Pancreas (tissue), 10 donors: ENCODE results near the gene FAM53B. TPM values are rescaled to one million over a fixed set of nuclear protein-coding genes. Genes with fewer than 3 reads are reported as not detected.

ENCODE experiments used
- ATAC-seq, 4 donors: fragments of 200-7000 bp; cut with Tn5 transposase; one replicate each; pipeline versions ENCODE4 v1.8.0 to v1.9.1; 2020; ENCODE audit warnings: mild to moderate bottlenecking in 4 of 4, moderate library complexity in 4 of 4
- DNase-seq, 6 donors: peaks; one replicate each; pipeline ENCODE4 v3.0.0-alpha.2; 2020
- FAIRE-seq: peaks from 2 replicates; lab custom pipeline; 2012; peaks lifted over from hg19 to GRCh38; lab: Jason Lieb, UNC
- H3K27ac ChIP-seq, 4 donors: fragments of 200-600 bp; sonication (generic); 1 replicate in 3 of 4; 2 replicates in 1 of 4; pipeline versions ENCODE4 v1.5.0 to v1.8.0; 2020
- H3K27me3 ChIP-seq, 4 donors: fragments of 200-600 bp; one replicate each; pipeline ENCODE4 v1.8.0; 2021
- H3K36me3 ChIP-seq, 3 donors: fragments of 200-600 bp; sonication (generic) in 1 of 3; one replicate each; pipeline versions ENCODE4 v1.5.0 to v1.8.0; 2020 to 2021
- H3K4me1 ChIP-seq, 3 donors: fragments of 200-600 bp; one replicate each; pipeline ENCODE4 v1.8.0; 2021
- H3K4me3 ChIP-seq, 4 donors: fragments of 200-600 bp; sonication (generic) in 2 of 4; one replicate each; pipeline versions ENCODE4 v1.5.0 to v1.8.0; 2020 to 2021
- H3K9me3 ChIP-seq, 4 donors: fragments of 200-600 bp; one replicate each; pipeline ENCODE4 v1.8.0; 2021
- CTCF ChIP-seq, 4 donors: fragments of 200-600 bp; sonication (generic) in 3 of 4; IDR thresholded peaks; one replicate each; pipeline versions ENCODE4 v1.5.0 to v1.8.0; 2021; ENCODE audit warnings: antibody characterized with exemption in 4 of 4
- WGBS, 2 donors: extraction: QIAGEN DNeasy Blood & Tissue Kit; methylation state at CpG; one replicate each; pipeline ENCODE4 v1.1.7; 2013; 5-methylcytosine and 5-hydroxymethylcytosine counted together
- intact Hi-C, 3 donors: fragments of 100-400 bp; cut with DNase I; formaldehyde crosslinking; loops; one replicate each; pipeline versions ENCODE4 v1.11.1 to v1.14.2; 2022
- polyA plus RNA-seq, 2 donors: library from polyadenylated mRNA; stranded (reverse); fragments of 200-250 nt; gene quantifications; one replicate each; pipeline ENCODE4 v1.2.3, GENCODE V29; 2013
- total RNA-seq, 6 donors: library from RNA; stranded (reverse); fragmentation: NEBNext Ultra II Directional in 4 of 6; extraction: Animal tissue kit (Norgen Biotek cat#: 25700) in 4 of 6; gene quantifications; one replicate each; pipeline versions ENCODE4 v1.2.1 to v1.2.4, GENCODE V29; 2021 to 2023
- donor health status: healthy with polysubstance abuse.
- donor health status: DM: no; HTN: no; CAD: no; lungs with moderate emphysema.
- donor health status: DM: no; HTN: no; CAD: no.
- donor health status: control.
- donor health status: control.
- donor health status: Bipolar disorder and iron deficiency.
- donor health status: DM: yes; HTN: yes; CAD: no.
- donor health status: DM: no; HTN: no; CAD: no.
- donor health status: DM: no; HTN: no; CAD: no.
- donor health status: DM: yes; HTN: yes; CAD: no.

FAM53B gene
- total and polyA plus RNA-seq, 8 donors, result 5.3 to 16.4 (median 8.5) TPM

GRCh38 chr10:124622866-124623536, 121.2 kb downstream of the FAM53B start:
- no peak for TF ChIP-seq CTCF (IDR thresholded peaks at IDR 0.05)
- H3K4me1 ChIP-seq, result no peaks in the 10 kb centered on the region
- 91 to 94% methylated on average over 28 to 31 of the region's 31 CpGs for WGBS, 2 donors

GRCh38 chr10:124622158-124622557, 122.0 kb downstream of the FAM53B start:
- Histone ChIP-seq H3K9me3 (no peaks in the 10 kb centered on the region), H3K27ac (no peak overlapping the region), H3K27me3 (no peaks in the 10 kb centered on the region), H3K36me3 (no peaks in the 10 kb centered on the region), H3K4me3 (no peak overlapping the region), H3K4me1 (no peaks in the 10 kb centered on the region)
- intact Hi-C loops, result no loop called here
- no peak for TF ChIP-seq CTCF (IDR thresholded peaks at IDR 0.05)
- DNase-seq (no peak), ATAC-seq (peak in 2 of 4 donors; percentile 21 to 23), FAIRE-seq (no peak)
- WGBS, 2 donors, result 84 to 85% methylated on average over 13 of the region's 13 CpGs

More at GRCh38 chr10:124622866-124623536, 121.2 kb downstream of the FAM53B start:
- Histone ChIP-seq H3K27me3 (no peaks in the 10 kb centered on the region), H3K27ac (no peak overlapping the region), H3K9me3 (no peaks in the 10 kb centered on the region), H3K4me3 (no peak overlapping the region), H3K36me3 (no peaks in the 10 kb centered on the region)
- no peak for FAIRE-seq
- intact Hi-C loops, result no loop called here
- DNase-seq, result no peak
- no peak for ATAC-seq

- DNase-seq (no peak), ATAC-seq (peak in 2 of 4 donors; percentile 7 to 25), FAIRE-seq (no peak)
- Histone ChIP-seq H3K4me3 (no peak overlapping the region), H3K36me3 (no peaks in the 10 kb centered on the region), H3K4me1 (no peaks in the 10 kb centered on the region), H3K27ac (no peak overlapping the region), H3K27me3 (no peaks in the 10 kb centered on the region), H3K9me3 (no peaks in the 10 kb centered on the region)
- TF ChIP-seq CTCF (IDR thresholded peaks at IDR 0.05), result no peak
- intact Hi-C loops, result no loop called here
- 65 to 72% methylated on average over 13 of the region's 13 CpGs for WGBS, 2 donors
Observed at GRCh38 chr10:124621637-124622036, 122.5 kb downstream of the FAM53B start.

- 90 to 93% methylated on average over 26 of the region's 26 CpGs for WGBS, 2 donors
Observed at GRCh38 chr10:124619802-124620490, 124.2 kb downstream of the FAM53B start.

More at GRCh38 chr10:124619802-124620490, 124.2 kb downstream of the FAM53B start:
- intact Hi-C loops, result no loop called here
- Histone ChIP-seq H3K36me3 (no peaks in the 10 kb centered on the region), H3K4me3 (no peak overlapping the region), H3K4me1 (no peaks in the 10 kb centered on the region), H3K27ac (no peak overlapping the region), H3K9me3 (no peaks in the 10 kb centered on the region), H3K27me3 (no peaks in the 10 kb centered on the region)
- DNase-seq, result no peak
- no peak for TF ChIP-seq CTCF (IDR thresholded peaks at IDR 0.05)
- ATAC-seq, result peak in 1 of 4 donors; percentile 5
- FAIRE-seq, result no peak
